ENCODE measurements around the gene KIF16B.

Gene KIF16B

GRCh38 chr20:16393297-16393696, 180.0 kb downstream of the KIF16B start (continued):
- TF ChIP-seq ZNF16 (tag by site-specific recombination; IDR thresholded peaks at IDR 0.05; ENCODE audit: low read depth), result no peak
- no peak for TF ChIP-seq ZNF529 (tag by site-specific recombination; IDR thresholded peaks at IDR 0.05; ENCODE audit: insufficient replicate concordance)
- TF ChIP-seq ZSCAN5A (tag by site-specific recombination; IDR thresholded peaks at IDR 0.05), result no peak
- no peak for TF ChIP-seq ZNF274 (IDR thresholded peaks at IDR 0.05; ENCODE audit: low read length)
- TF ChIP-seq ZNF274 (tag by site-specific recombination; IDR thresholded peaks at IDR 0.05; ENCODE audit: borderline replicate concordance), result no peak
- no peak for TF ChIP-seq ZNF26 (tag by site-specific recombination; IDR thresholded peaks at IDR 0.05)
- no peak for TF ChIP-seq ZNF677 (tag by site-specific recombination; IDR thresholded peaks at IDR 0.05)
- no peak for TF ChIP-seq ZNF785 (tag by site-specific recombination; IDR thresholded peaks at IDR 0.05)
- no peak for TF ChIP-seq ZBTB1 (tag by site-specific recombination; IDR thresholded peaks at IDR 0.05)
- no peak for TF ChIP-seq MYNN (tag by site-specific recombination; IDR thresholded peaks at IDR 0.05; ENCODE audit: borderline replicate concordance)
- TF ChIP-seq MEIS1 (CRISPR knock-in tag; IDR thresholded peaks at IDR 0.05; ENCODE audit: borderline replicate concordance), result no peak

- POLR2A ChIA-PET, result no interaction called here
- Histone ChIP-seq H3K27ac (ENCODE audit: extremely low read depth, low read depth, low read length) (no peak overlapping the region), H3K36me3 (ENCODE audit: control insufficient read depth in 2 of 2, insufficient read depth in 1 of 2, low read length in 2 of 2) (peaks cover 0 to 3% of the 10 kb centered on the region in 2 experiments; a peak in 1 of 3 replicates), H3K9me3 (ENCODE audit: control insufficient read depth, insufficient read depth, low read depth, low read length) (no peaks in the 10 kb centered on the region), H3K4me1 (ENCODE audit: control insufficient read depth, insufficient read depth, low read length) (no peaks in the 10 kb centered on the region), H3K4me3 (ENCODE audit: low read depth, low read length) (no peak overlapping the region)
- CTCF ChIA-PET, result no interaction called here
- TF ChIP-seq YY2 (tag by site-specific recombination; IDR thresholded peaks at IDR 0.05) (no peak), ZNF37A (tag by site-specific recombination; IDR thresholded peaks at IDR 0.05) (no peak), ZNF677 (tag by site-specific recombination; IDR thresholded peaks at IDR 0.05) (no peak), ZNF529 (tag by site-specific recombination; IDR thresholded peaks at IDR 0.05; ENCODE audit: insufficient replicate concordance) (no peak), ZNF248 (tag by site-specific recombination; IDR thresholded peaks at IDR 0.05) (no peak), ZSCAN18 (tag by site-specific recombination; IDR thresholded peaks at IDR 0.05) (no peak), ZNF623 (tag by site-specific recombination; IDR thresholded peaks at IDR 0.05) (no peak), GLI4 (tag by site-specific recombination; IDR thresholded peaks at IDR 0.05) (no peak), TCF7L2 (IDR thresholded peaks at IDR 0.05; ENCODE audit: borderline replicate concordance, low read depth, low read length) (no peak), ZNF114 (tag by site-specific recombination; IDR thresholded peaks at IDR 0.05) (no peak)
Measured at GRCh38 chr20:16392346-16392745, 180.9 kb downstream of the KIF16B start.

GRCh38 chr20:16390991-16391390, 182.3 kb downstream of the KIF16B start:
- H3K27ac ChIP-seq (ENCODE audit: extremely low read depth, low read depth, low read length), result no peak overlapping the region
- CTCF ChIA-PET, result no interaction called here
- H3K9me3 ChIP-seq (ENCODE audit: control insufficient read depth, insufficient read depth, low read depth, low read length), result no peaks in the 10 kb centered on the region
- H3K4me3 ChIP-seq (ENCODE audit: low read depth, low read length), result no peak overlapping the region
- POLR2A ChIA-PET, result no interaction called here
- no peaks in the 10 kb centered on the region for H3K4me1 ChIP-seq (ENCODE audit: control insufficient read depth, insufficient read depth, low read length)
- H3K36me3 ChIP-seq (ENCODE audit: control insufficient read depth in 2 of 2, insufficient read depth in 1 of 2, low read length in 2 of 2), result peaks cover 0 to 3% of the 10 kb centered on the region in 2 experiments; a peak in 1 of 3 replicates
- TF ChIP-seq PBX3 (CRISPR knock-in tag; IDR thresholded peaks at IDR 0.05), result no peak
- TF ChIP-seq ZNF585B (tag by site-specific recombination; IDR thresholded peaks at IDR 0.05), result no peak
- TF ChIP-seq FEZF1 (tag by site-specific recombination; IDR thresholded peaks at IDR 0.05), result no peak
- no peak for TF ChIP-seq ZNF121 (tag by site-specific recombination; IDR thresholded peaks at IDR 0.05)
- no peak for TF ChIP-seq ZNF549 (tag by site-specific recombination; IDR thresholded peaks at IDR 0.05)
- no peak for TF ChIP-seq ZNF114 (tag by site-specific recombination; IDR thresholded peaks at IDR 0.05)
- TF ChIP-seq ZNF423 (tag by site-specific recombination; IDR thresholded peaks at IDR 0.05), result no peak
- no peak for TF ChIP-seq ZNF670 (tag by site-specific recombination; IDR thresholded peaks at IDR 0.05; ENCODE audit: low read depth)
- no peak for TF ChIP-seq ZNF610 (tag by site-specific recombination; IDR thresholded peaks at IDR 0.05; ENCODE audit: borderline replicate concordance)
- TF ChIP-seq ZBTB6 (tag by site-specific recombination; IDR thresholded peaks at IDR 0.05), result no peak
- no peak for TF ChIP-seq GLIS1 (tag by site-specific recombination; IDR thresholded peaks at IDR 0.05)
- no peak for TF ChIP-seq HOXD13 (CRISPR knock-in tag; IDR thresholded peaks at IDR 0.05; ENCODE audit: borderline replicate concordance)

All from HEK293 (cell line).